Measurements from ENCODE around the gene TRERF1. TPM values are rescaled to one million over a fixed set of nuclear protein-coding genes. Genes with fewer than 3 reads are reported as not detected.

TRERF1 gene
- total and polyA plus RNA-seq, 12 donors, result 4.7 to 16.6 (median 8.0) TPM

- no peaks in the 10 kb centered on the region for H3K9me3 ChIP-seq (replicated peaks in 1 of 3)
- intact Hi-C loops (cut with DNase I), result no loop called here
- H3K4me3 ChIP-seq, result no peak overlapping the region
- TF ChIP-seq CTCF (IDR thresholded peaks at IDR 0.05) (no peak), POLR2A (IDR thresholded peaks at IDR 0.05) (no peak)
- no peak for DNase-seq
- H3K27me3 ChIP-seq, result no peaks in the 10 kb centered on the region
- no peaks in the 10 kb centered on the region for H3K36me3 ChIP-seq (replicated peaks in 1 of 2)
- no peak overlapping the region for H3K27ac ChIP-seq
- peaks cover 8 to 13% of the 10 kb centered on the region in 2 donors for H3K4me1 ChIP-seq (replicated peaks in 1 of 2)
- WGBS, 4 donors, result 89 to 100% (median 94%) methylated on average over 2 of the region's 2 CpGs
Observed at GRCh38 chr6:42334870-42335269, 116.9 kb downstream of the TRERF1 start.

GRCh38 chr6:42333612-42334011 is 118.1 kb downstream of the TRERF1 start:
- no peaks in the 10 kb centered on the region for H3K9me3 ChIP-seq (replicated peaks in 1 of 3)
- peaks cover 1 to 4% of the 10 kb centered on the region in 2 donors for H3K4me1 ChIP-seq (replicated peaks in 1 of 2)
- TF ChIP-seq POLR2A (IDR thresholded peaks at IDR 0.05), result no peak
- no peak for TF ChIP-seq CTCF (IDR thresholded peaks at IDR 0.05)
- H3K27me3 ChIP-seq, result no peaks in the 10 kb centered on the region
- H3K36me3 ChIP-seq (replicated peaks in 1 of 2), result no peaks in the 10 kb centered on the region
- H3K4me3 ChIP-seq, result no peak overlapping the region
- no peak overlapping the region for H3K27ac ChIP-seq
- peak in 1 of 7 donors; percentile 34 for DNase-seq
- WGBS, 4 donors, result 85 to 97% (median 89%) methylated on average over 6 of the region's 6 CpGs
- intact Hi-C loops (cut with DNase I), result no loop called here

- TF ChIP-seq CTCF (IDR thresholded peaks at IDR 0.05) (no peak), POLR2A (IDR thresholded peaks at IDR 0.05) (no peak)
- no peak overlapping the region for H3K4me3 ChIP-seq
- no peaks in the 10 kb centered on the region for H3K36me3 ChIP-seq (replicated peaks in 1 of 2)
- H3K4me1 ChIP-seq (replicated peaks in 1 of 2), result no peaks in the 10 kb centered on the region
- no peak for DNase-seq
- H3K27me3 ChIP-seq, result no peaks in the 10 kb centered on the region
- 85 to 94% (median 88%) methylated on average over 4 of the region's 4 CpGs for WGBS, 4 donors
- H3K9me3 ChIP-seq (replicated peaks in 1 of 3), result no peaks in the 10 kb centered on the region
- no peak overlapping the region for H3K27ac ChIP-seq
- intact Hi-C loops (cut with DNase I), result no loop called here
Observed at GRCh38 chr6:42332916-42333315, 118.8 kb downstream of the TRERF1 start.

GRCh38 chr6:42331019-42331418 is 120.7 kb downstream of the TRERF1 start:
- Histone ChIP-seq H3K4me3 (no peak overlapping the region), H3K27me3 (no peaks in the 10 kb centered on the region), H3K4me1 (replicated peaks in 1 of 2) (no peaks in the 10 kb centered on the region), H3K36me3 (replicated peaks in 1 of 2) (no peaks in the 10 kb centered on the region), H3K9me3 (replicated peaks in 1 of 3) (no peaks in the 10 kb centered on the region), H3K27ac (no peak overlapping the region)
- intact Hi-C loops (cut with DNase I), result no loop called here
- 81 to 85% (median 85%) methylated on average over 4 of the region's 4 CpGs for WGBS, 4 donors
- no peak for DNase-seq
- TF ChIP-seq CTCF (IDR thresholded peaks at IDR 0.05) (no peak), POLR2A (IDR thresholded peaks at IDR 0.05) (no peak)
